ENCODE measurements around the gene REG4. TPM values are rescaled to one million over a fixed set of nuclear protein-coding genes. Genes with fewer than 3 reads are reported as not detected.

Gene REG4
- total RNA-seq, 1 donor from 2014 or later: not detected

DNA sequence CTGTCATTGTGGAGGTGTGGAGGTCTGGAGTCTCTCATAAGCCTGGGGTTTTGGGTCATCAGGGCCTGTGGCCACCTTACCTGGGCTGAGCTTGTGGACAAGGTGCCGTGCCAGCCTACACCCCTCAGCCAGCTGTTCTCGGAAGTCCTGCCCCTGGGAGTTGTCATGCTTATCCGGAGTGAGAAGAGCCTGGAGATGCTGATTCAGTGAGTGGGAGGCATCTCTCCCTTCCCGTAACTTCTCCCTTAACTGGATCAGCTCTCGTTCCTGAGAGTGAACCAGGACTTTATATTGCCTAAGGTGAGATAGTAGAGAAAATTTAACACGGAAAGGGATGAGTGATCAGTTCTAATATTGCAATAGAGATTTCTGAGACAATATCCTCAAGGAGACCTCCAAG lies 30.0 kb upstream of the REG4 start:
- TF ChIP-seq, protein P1, sequence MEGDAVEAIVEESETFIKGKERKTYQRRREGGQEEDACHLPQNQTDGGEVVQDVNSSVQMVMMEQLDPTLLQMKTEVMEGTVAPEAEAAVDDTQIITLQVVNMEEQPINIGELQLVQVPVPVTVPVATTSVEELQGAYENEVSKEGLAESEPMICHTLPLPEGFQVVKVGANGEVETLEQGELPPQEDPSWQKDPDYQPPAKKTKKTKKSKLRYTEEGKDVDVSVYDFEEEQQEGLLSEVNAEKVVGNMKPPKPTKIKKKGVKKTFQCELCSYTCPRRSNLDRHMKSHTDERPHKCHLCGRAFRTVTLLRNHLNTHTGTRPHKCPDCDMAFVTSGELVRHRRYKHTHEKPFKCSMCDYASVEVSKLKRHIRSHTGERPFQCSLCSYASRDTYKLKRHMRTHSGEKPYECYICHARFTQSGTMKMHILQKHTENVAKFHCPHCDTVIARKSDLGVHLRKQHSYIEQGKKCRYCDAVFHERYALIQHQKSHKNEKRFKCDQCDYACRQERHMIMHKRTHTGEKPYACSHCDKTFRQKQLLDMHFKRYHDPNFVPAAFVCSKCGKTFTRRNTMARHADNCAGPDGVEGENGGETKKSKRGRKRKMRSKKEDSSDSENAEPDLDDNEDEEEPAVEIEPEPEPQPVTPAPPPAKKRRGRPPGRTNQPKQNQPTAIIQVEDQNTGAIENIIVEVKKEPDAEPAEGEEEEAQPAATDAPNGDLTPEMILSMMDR (IDR thresholded peaks at IDR 0.05): no peak
- intact Hi-C loops (cut with DNase I): no loop called here
- H3K27ac ChIP-seq: no peak overlapping the region
- no peaks in the 10 kb centered on the region for H3K36me3 ChIP-seq
- ATAC-seq (no peak), DNase-seq (no peak)
- no peaks in the 10 kb centered on the region for H3K9me3 ChIP-seq
- no peaks in the 10 kb centered on the region for H3K4me1 ChIP-seq
- H3K27me3 ChIP-seq: no peaks in the 10 kb centered on the region
- no peak overlapping the region for H3K4me3 ChIP-seq

- ATAC-seq (no peak), DNase-seq (no peak)
- Histone ChIP-seq H3K27me3 (no peaks in the 10 kb centered on the region), H3K36me3 (no peaks in the 10 kb centered on the region), H3K4me1 (no peaks in the 10 kb centered on the region), H3K27ac (no peak overlapping the region), H3K4me3 (no peak overlapping the region), H3K9me3 (no peaks in the 10 kb centered on the region)
- TF ChIP-seq, protein P1 (IDR thresholded peaks at IDR 0.05): no peak
- intact Hi-C loops (cut with DNase I): no loop called here
Observed at GRCh38 chr1:119840745-119841144, 29.5 kb upstream of the REG4 start.

GRCh38 chr1:119838236-119838635 lies 27.0 kb upstream of the REG4 start:
- DNase-seq (no peak), ATAC-seq (no peak)
- Histone ChIP-seq H3K4me1 (no peaks in the 10 kb centered on the region), H3K4me3 (no peak overlapping the region), H3K36me3 (no peaks in the 10 kb centered on the region), H3K27ac (no peak overlapping the region), H3K27me3 (no peaks in the 10 kb centered on the region), H3K9me3 (no peaks in the 10 kb centered on the region)
- intact Hi-C loops (cut with DNase I): no loop called here
- TF ChIP-seq, protein P1 (IDR thresholded peaks at IDR 0.05): no peak

DNA sequence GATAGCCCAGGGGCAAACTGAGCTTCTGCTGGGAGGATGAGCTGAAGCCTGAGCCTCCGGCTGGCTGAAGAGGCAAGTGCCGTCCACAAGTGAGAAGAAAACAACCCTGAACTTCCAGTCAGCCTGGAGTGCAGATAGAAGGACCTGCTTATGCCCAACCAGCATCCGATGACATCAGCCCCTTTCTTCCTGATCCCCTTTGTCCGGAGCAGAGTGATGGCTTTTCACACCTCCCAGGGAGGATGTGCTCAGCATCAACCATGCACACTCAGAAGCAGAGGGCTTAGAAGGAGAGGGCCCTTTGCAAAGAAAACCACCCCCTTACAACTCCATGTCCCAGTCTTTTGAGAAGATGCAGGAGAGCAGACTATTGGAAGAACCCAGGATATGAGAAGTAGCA lies 23.7 kb upstream of the REG4 start:
- H3K4me1 ChIP-seq: no peaks in the 10 kb centered on the region
- intact Hi-C loops (cut with DNase I): no loop called here
- no peaks in the 10 kb centered on the region for H3K27me3 ChIP-seq
- H3K27ac ChIP-seq: no peak overlapping the region
- no peak overlapping the region for H3K4me3 ChIP-seq
- no peak for DNase-seq
- ATAC-seq: no peak
- no peaks in the 10 kb centered on the region for H3K9me3 ChIP-seq
- TF ChIP-seq, protein P1 (IDR thresholded peaks at IDR 0.05): no peak
- no peaks in the 10 kb centered on the region for H3K36me3 ChIP-seq

DNA sequence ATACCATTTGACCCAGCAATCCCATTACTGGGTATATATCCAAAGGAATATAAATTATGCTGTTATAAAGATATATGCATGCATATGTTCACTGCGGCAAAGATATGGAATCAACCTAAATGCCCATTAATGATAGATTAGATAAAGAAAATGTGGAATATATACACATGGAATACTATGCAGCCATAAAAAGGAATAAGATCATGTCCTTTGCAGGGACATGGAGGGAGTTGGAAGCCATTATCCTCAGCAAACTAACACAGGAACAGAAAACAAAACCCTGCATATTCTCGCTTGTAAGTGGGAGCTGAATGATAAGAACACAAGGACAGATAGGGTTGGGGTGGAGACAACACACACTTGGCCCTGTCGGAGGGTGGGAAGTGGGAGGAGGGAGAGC lies 19.8 kb upstream of the REG4 start:
- intact Hi-C loops (cut with DNase I): no loop called here

More for the DNA sequence above, 19.8 kb upstream of the REG4 start:
- H3K27me3 ChIP-seq: no peaks in the 10 kb centered on the region
- no peak for ATAC-seq
- no peaks in the 10 kb centered on the region for H3K36me3 ChIP-seq
- DNase-seq: no peak
- no peak overlapping the region for H3K27ac ChIP-seq
- TF ChIP-seq, protein P1 (IDR thresholded peaks at IDR 0.05): no peak
- H3K9me3 ChIP-seq: no peaks in the 10 kb centered on the region
- H3K4me1 ChIP-seq: no peaks in the 10 kb centered on the region
- H3K4me3 ChIP-seq: no peak overlapping the region

Data from upper lobe of right lung (tissue), 1 donor.